ENCODE results near the gene GPR155.

DNA sequence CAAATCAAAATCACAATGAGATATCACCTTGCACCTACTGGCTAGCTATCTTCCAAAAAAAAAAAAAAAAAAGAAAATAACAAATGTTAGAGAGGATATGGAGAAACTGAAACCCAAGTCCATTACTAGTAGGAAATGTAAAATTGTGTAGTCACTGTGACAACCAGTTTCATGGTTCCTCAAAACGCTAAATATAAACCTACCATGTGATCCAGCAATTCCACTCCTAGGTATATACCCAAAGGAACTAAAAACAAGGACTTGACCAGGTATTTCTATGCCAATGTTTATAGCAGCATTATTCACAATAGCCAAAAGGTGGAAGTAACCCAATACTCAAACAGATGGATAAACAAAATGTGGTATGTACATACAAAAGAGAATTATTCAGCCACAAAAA lies 103.0 kb downstream of the GPR155 start:
- TF ChIP-seq, protein P1, sequence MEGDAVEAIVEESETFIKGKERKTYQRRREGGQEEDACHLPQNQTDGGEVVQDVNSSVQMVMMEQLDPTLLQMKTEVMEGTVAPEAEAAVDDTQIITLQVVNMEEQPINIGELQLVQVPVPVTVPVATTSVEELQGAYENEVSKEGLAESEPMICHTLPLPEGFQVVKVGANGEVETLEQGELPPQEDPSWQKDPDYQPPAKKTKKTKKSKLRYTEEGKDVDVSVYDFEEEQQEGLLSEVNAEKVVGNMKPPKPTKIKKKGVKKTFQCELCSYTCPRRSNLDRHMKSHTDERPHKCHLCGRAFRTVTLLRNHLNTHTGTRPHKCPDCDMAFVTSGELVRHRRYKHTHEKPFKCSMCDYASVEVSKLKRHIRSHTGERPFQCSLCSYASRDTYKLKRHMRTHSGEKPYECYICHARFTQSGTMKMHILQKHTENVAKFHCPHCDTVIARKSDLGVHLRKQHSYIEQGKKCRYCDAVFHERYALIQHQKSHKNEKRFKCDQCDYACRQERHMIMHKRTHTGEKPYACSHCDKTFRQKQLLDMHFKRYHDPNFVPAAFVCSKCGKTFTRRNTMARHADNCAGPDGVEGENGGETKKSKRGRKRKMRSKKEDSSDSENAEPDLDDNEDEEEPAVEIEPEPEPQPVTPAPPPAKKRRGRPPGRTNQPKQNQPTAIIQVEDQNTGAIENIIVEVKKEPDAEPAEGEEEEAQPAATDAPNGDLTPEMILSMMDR (IDR thresholded peaks at IDR 0.05): no peak
- no peak for TF ChIP-seq EP300 (IDR thresholded peaks at IDR 0.05)
- TF ChIP-seq POLR2A (IDR thresholded peaks at IDR 0.05; ENCODE audit: low read depth): no peak
- TF ChIP-seq POLR2AphosphoS5 (IDR thresholded peaks at IDR 0.05): no peak
